Activated CD4-positive, alpha-beta T cell treated with anti-CD3 and anti-CD28 coated beads, Interleukin-2, amount 10 ng/mL, durations not matched to agents 24 days and 14 days (primary cell): ENCODE measurements around the gene TSPAN18. TPM values are rescaled to one million over a fixed set of nuclear protein-coding genes. Genes with fewer than 3 reads are reported as not detected.

Experiments
- DNase-seq: peaks from one replicate; pipeline ENCODE4 v3.0.0; 2022
- H3K27ac Mint-ChIP-seq: one replicate; pipeline ENCODE4 v1.8.0; 2022; ENCODE audit warnings: mild to moderate bottlenecking, mixed read lengths
- H3K27me3 Mint-ChIP-seq: one replicate; pipeline ENCODE4 v1.8.0; 2022; ENCODE audit warnings: mixed read lengths
- H3K36me3 Mint-ChIP-seq: one replicate; pipeline ENCODE4 v1.8.0; 2022; ENCODE audit warnings: low read depth, mild to moderate bottlenecking, mixed read lengths
- H3K4me1 Mint-ChIP-seq: one replicate; pipeline ENCODE4 v1.8.0; 2021; ENCODE audit warnings: mixed read lengths
- H3K4me3 Mint-ChIP-seq: one replicate; pipeline ENCODE4 v1.8.0; 2022; ENCODE audit warnings: mild to moderate bottlenecking, moderate library complexity, mixed read lengths
- H3K9me3 Mint-ChIP-seq: one replicate; pipeline ENCODE4 v1.8.0; 2021; ENCODE audit warnings: mixed read lengths
- intact Hi-C: fragments of 100-400 bp; cut with micrococcal nuclease; formaldehyde crosslinking; loops from one replicate; pipeline ENCODE4 v1.15.1; 2023
- total RNA-seq: library from RNA; stranded (reverse); gene quantifications from 2 replicates; pipeline ENCODE4 v1.2.3, GENCODE V29; 2022

The TSPAN18 gene
- total RNA-seq, 1 donor from 2014 or later: 1.4 TPM

DNA sequence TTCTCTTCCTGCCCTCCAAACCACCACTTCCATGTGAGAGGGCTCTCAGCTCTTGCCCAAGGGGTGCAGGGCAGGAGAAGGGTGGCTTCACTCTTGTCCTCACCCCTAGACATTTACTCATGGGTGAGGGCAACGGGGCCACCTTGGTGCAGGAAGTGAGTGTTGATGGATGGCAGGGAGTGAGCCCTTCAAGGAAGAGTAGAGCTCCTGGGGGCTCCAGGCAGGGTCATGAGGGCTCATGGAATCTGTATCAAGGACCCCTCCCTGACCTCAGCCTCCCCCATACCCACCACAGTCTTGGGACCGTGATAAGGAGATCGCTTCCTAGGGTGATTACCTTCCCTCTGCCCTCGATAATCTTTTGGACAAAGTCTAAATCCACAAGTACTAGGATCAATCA lies 37.8 kb downstream of the TSPAN18 start:
- H3K4me1 Mint-ChIP-seq: peaks cover 2% of the 10 kb centered on the region
- peaks cover 10% of the 10 kb centered on the region for H3K36me3 Mint-ChIP-seq
- no peaks in the 10 kb centered on the region for H3K27me3 Mint-ChIP-seq
- H3K27ac Mint-ChIP-seq: no peak overlapping the region
- H3K4me3 Mint-ChIP-seq: no peak overlapping the region
- no peak for DNase-seq
- no peaks in the 10 kb centered on the region for H3K9me3 Mint-ChIP-seq
- intact Hi-C loops: no loop called here

DNA sequence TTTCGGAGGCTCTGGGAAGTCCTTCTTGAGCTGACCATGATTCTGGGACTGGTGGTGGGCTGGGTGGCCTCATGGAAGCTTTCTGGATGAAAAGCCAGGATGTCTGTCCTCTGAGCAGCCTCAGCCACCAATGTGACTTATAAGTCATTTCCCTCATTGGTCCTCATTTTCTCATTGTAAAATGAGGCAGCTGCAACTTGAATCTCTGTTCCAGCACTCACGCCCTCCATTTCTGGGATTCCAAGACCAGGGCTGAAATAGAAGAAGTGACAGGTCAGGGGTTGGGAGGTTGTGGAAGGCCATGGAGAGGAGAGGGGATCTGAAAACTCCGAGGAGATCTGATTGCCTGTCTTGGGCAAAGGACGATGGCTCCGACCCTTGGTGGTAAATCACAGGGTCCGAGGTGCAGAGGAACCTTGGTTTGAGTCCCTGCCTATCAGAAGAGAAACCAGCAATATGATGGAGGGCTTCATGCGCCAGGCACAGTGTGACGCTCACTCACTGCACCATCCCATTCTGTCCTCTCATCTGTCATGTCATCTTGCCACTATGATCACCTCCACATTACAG lies 38.3 kb downstream of the TSPAN18 start:
- intact Hi-C loops: no loop called here
- H3K36me3 Mint-ChIP-seq: peaks cover 10% of the 10 kb centered on the region
- H3K27me3 Mint-ChIP-seq: no peaks in the 10 kb centered on the region
- no peak for DNase-seq
- H3K4me1 Mint-ChIP-seq: peaks cover 2% of the 10 kb centered on the region
- no peak overlapping the region for H3K4me3 Mint-ChIP-seq
- H3K9me3 Mint-ChIP-seq: no peaks in the 10 kb centered on the region
- no peak overlapping the region for H3K27ac Mint-ChIP-seq

DNA sequence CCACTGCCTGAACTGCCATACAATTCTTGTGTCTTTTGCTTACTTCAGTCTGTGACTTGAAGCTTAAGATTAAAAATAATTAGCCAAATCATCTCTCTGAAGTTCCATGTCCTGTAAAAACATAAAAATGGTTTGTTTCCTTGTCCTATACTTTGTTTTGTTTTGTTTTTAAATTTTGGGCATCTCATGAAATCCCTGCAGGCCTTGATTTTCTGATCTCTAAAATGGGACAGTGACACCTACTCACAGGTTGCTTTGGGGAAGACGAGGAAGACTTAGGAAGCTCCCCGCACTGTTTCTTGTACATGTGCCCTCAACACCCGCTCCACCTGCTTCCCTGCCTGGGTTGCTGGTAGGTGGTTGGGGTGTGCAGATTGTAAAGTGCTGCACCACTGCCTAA lies 38.9 kb downstream of the TSPAN18 start:
- Mint-ChIP-seq H3K4me1 (peaks cover 2% of the 10 kb centered on the region), H3K36me3 (peaks cover 10% of the 10 kb centered on the region), H3K4me3 (no peak overlapping the region), H3K27ac (no peak overlapping the region), H3K9me3 (no peaks in the 10 kb centered on the region), H3K27me3 (no peaks in the 10 kb centered on the region)
- intact Hi-C loops: no loop called here
- no peak for DNase-seq

DNA sequence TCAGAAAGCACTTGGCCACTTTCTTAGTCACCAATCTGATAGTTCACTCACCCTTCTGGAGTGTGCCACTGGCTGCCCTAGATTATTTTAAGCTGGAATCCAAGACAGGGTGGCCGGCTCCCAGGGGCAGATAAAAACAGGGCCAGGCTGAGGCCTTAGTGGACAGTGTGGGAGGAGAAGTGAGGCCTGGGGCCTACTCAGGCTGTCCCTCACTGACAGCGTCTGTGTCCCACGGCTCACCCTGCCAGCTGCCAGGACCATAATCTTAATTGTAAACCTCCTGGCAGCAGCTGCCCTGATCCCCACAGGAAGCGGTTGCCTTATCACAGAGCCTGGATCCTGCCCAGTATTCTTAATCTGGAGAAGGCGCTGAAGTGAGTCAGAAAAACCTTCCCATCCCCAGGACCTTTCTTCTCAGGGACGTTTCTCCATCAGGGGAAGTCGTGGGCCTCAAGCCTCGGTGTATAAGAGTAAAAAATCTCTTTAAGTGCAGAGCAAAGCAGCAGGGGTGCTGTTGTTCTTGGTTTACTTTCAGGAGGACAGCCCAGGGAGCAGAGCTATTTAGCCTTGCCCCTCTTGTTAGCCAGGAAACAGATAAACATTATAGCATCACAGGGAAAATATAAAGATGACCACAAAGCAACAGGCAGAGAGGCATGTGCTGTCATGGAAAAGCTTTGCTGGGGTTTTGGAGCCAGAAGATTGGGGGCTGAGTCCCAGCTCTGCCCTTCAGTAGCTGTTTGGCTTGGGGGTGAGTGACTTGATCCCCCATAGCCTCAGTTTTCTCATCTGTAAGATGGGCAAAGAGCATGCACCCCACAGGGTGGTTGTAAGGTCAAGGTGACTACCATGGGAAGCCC lies 39.6 kb downstream of the TSPAN18 start:
- Mint-ChIP-seq H3K27ac (no peak overlapping the region), H3K4me3 (no peak overlapping the region), H3K27me3 (no peaks in the 10 kb centered on the region), H3K9me3 (no peaks in the 10 kb centered on the region), H3K4me1 (peaks cover 2% of the 10 kb centered on the region), H3K36me3 (peaks cover 10% of the 10 kb centered on the region)
- intact Hi-C loops: no loop called here
- DNase-seq: no peak

DNA sequence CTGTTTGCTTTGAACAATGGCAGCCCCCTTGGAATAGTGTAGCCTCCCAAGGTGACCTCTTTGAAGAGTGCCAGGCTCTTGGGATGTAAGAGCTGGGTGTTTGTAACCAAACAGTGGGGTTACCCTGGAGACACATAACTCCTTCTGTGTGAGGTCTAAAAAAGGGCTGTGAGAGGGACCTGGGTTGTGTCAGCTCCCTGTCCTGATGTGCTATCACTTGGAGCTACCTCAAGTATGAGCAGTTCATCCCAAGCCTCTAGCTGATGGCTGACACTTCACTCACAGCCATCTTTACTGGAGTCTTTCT lies 40.2 kb downstream of the TSPAN18 start:
- H3K27ac Mint-ChIP-seq: no peak overlapping the region
- intact Hi-C loops: no loop called here
- DNase-seq: no peak
- no peaks in the 10 kb centered on the region for H3K27me3 Mint-ChIP-seq
- H3K4me1 Mint-ChIP-seq: peaks cover 2% of the 10 kb centered on the region
- peaks cover 10% of the 10 kb centered on the region for H3K36me3 Mint-ChIP-seq
- no peak overlapping the region for H3K4me3 Mint-ChIP-seq
- no peaks in the 10 kb centered on the region for H3K9me3 Mint-ChIP-seq

DNA sequence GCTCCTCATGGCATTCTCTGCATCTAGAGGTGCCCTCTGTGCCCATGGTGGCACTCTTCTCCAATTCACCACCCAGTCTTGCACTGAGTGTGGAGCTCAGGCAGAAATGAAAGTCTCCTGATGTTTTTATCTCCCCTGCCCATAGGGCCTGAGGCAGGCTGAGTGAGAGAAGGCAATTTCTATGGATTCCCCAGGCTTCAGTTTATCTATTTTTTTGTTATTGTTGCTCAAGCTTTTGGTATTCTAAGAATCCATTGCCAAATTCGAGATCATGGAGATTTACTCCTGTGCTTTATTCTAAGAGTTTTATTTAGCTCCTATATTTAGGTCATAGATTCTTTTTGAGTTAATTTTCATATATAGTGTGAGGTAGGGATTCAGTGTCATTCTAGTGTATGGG lies 40.7 kb downstream of the TSPAN18 start:
- no peak overlapping the region for H3K27ac Mint-ChIP-seq
- peaks cover 10% of the 10 kb centered on the region for H3K36me3 Mint-ChIP-seq
- peaks cover 2% of the 10 kb centered on the region for H3K4me1 Mint-ChIP-seq
- H3K27me3 Mint-ChIP-seq: no peaks in the 10 kb centered on the region
- no peak for DNase-seq
- H3K9me3 Mint-ChIP-seq: no peaks in the 10 kb centered on the region
- no peak overlapping the region for H3K4me3 Mint-ChIP-seq
- intact Hi-C loops: no loop called here

DNA sequence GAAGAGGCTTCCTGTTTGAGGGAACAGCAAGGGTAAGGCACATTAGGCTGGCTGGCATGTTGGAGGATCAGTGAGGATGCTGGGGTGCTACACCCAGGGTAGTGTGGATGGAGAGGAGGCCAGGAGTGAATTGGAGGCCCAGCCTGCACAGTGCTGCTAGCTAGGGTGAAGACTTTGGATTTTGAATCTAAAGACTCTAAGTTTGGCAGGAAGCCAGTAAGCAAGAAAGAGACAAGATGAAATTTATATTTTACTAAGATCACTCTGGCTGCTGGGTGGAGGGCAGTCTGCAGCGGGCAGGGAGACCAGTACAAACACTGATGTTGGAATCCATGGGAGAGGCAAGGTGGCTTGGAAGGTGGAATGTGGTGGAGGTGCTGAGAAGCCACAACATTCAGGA lies 43.6 kb downstream of the TSPAN18 start:
- H3K27ac Mint-ChIP-seq: no peak overlapping the region
- H3K4me1 Mint-ChIP-seq: no peaks in the 10 kb centered on the region
- peaks cover 7% of the 10 kb centered on the region for H3K36me3 Mint-ChIP-seq
- peaks cover 2% of the 10 kb centered on the region for H3K27me3 Mint-ChIP-seq
- DNase-seq: no peak
- intact Hi-C loops: no loop called here
- H3K4me3 Mint-ChIP-seq: no peak overlapping the region
- H3K9me3 Mint-ChIP-seq: no peaks in the 10 kb centered on the region

DNA sequence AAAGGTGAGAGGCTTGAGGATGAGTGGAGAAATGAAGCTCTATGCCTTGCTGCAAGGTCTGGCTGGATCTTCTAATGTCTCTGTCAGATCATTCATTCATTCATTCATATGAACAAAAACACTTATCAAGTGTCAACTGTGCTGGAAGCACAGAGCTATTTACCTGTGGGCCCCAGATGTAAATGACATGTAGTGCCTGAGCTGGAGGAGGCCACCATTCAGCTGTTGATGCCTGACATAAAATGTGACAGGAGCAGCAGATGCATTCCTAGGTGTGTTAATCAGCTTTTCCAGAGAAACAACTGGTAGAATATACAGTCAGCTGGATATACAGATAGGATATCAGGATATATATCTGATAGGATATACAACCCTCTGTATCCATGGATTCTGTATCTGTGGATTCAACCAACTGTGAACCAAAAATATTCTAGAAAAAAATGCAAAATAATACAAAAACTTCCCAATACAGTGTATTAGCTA lies 44.5 kb downstream of the TSPAN18 start:
- Mint-ChIP-seq H3K27ac (no peak overlapping the region), H3K4me1 (no peaks in the 10 kb centered on the region), H3K4me3 (no peak overlapping the region), H3K27me3 (peaks cover 2% of the 10 kb centered on the region), H3K9me3 (no peaks in the 10 kb centered on the region), H3K36me3 (peaks cover 5% of the 10 kb centered on the region)
- intact Hi-C loops: no loop called here
- DNase-seq: no peak

DNA sequence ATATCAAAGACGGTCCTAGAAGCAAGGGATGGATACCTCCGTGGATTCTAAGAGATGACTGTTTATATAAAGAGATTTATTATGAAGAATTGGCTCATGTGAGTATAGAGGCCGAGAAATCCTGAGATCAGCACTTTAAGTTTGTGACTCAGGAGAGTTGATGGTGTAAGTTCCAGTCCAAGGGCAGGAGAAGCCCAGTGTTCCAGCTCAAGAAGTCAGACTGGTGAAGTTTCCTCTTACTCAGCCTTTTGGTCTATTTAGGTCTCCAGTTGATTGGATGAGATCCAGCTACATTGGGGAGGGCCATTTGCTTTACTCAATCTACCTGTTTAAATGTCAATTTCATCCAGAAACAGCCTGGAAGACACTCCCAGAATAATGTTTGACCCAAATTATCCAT lies 45.1 kb downstream of the TSPAN18 start:
- Mint-ChIP-seq H3K36me3 (peaks cover 5% of the 10 kb centered on the region), H3K4me1 (no peaks in the 10 kb centered on the region), H3K9me3 (no peaks in the 10 kb centered on the region), H3K27ac (no peak overlapping the region), H3K27me3 (peaks cover 2% of the 10 kb centered on the region), H3K4me3 (no peak overlapping the region)
- intact Hi-C loops: no loop called here
- no peak for DNase-seq

DNA sequence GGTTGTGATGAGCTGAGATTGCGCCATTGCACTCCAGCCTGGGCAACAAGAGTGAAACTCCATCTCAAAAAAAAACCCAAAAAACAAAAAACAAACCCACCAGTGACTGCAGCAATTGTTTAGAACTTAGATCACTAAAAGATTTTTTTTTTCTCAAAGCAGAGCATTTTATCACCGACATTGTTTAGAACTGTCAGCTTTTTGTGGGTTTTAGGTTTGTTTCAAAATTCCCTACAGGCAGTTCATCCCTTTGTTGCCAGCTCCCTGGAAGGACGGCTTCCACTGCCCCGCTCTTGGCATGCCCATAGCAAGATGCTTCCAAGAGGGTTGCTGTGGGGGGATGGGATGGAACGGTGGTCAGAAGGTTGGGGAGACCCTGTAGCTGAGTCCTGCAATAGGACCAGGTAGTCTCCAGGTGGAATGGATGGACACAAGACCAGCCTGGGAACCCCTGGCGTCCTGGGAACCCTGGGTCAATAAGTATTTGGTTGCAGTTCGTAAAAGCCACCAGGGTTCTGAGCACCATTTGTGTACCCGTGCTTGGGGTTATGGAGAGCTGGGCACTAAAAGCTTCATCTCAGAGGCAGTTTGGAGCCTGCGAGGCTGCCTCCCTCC lies 46.7 kb downstream of the TSPAN18 start:
- H3K27ac Mint-ChIP-seq: no peak overlapping the region
- peaks cover 2% of the 10 kb centered on the region for H3K27me3 Mint-ChIP-seq
- intact Hi-C loops: no loop called here
- DNase-seq: no peak
- H3K9me3 Mint-ChIP-seq: no peaks in the 10 kb centered on the region
- H3K4me1 Mint-ChIP-seq: no peaks in the 10 kb centered on the region
- H3K4me3 Mint-ChIP-seq: no peak overlapping the region
- no peaks in the 10 kb centered on the region for H3K36me3 Mint-ChIP-seq

DNA sequence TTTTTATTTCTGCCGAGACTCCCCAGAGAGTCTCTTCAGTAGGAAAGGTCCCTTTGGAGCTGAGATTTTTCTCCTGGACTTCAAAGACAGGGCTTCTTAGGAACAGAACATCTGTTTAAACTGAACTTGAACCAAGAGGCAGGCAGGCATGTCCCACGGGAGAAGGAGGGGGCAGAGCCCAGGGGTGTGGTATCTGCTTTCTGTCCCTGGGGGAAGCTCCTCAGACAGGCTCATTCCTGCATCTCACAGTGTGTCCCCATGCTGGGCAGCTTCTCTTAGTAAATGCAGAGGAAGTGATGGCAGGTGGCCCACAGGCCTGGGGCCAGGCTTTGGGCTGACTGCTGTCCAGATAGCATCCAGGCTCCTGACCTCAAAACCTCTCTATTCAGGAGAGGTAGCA lies 47.3 kb downstream of the TSPAN18 start:
- H3K36me3 Mint-ChIP-seq: no peaks in the 10 kb centered on the region
- H3K27me3 Mint-ChIP-seq: peaks cover 2% of the 10 kb centered on the region
- DNase-seq: no peak
- no peak overlapping the region for H3K27ac Mint-ChIP-seq
- H3K9me3 Mint-ChIP-seq: no peaks in the 10 kb centered on the region
- no peaks in the 10 kb centered on the region for H3K4me1 Mint-ChIP-seq
- H3K4me3 Mint-ChIP-seq: no peak overlapping the region
- intact Hi-C loops: no loop called here

DNA sequence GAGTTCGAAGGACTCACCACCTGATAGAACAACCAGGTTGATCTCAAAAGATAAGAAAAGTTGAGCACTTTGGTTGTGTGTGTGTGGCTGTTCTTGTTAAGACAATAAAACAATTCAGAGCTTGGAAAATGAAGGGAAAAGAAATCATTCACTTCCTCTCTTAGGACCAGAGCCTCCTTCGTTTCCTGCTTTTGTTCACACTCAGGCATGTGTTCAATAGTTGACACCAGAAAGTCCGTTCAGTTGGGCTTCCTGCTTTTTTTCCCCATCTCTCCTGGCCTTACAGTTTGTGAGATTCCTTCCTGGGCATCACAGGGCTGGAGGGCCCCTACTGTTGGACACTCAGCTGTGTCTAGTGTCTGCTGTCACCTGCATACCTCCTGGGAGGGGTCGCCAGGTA lies 48.0 kb downstream of the TSPAN18 start:
- H3K27ac Mint-ChIP-seq: no peak overlapping the region
- H3K4me1 Mint-ChIP-seq: no peaks in the 10 kb centered on the region
- intact Hi-C loops: loop anchor here (5.0 kb wide), 2 partner anchors 47 to 217 kb away; partner anchors contain the start of gene TSPAN18

DNA sequence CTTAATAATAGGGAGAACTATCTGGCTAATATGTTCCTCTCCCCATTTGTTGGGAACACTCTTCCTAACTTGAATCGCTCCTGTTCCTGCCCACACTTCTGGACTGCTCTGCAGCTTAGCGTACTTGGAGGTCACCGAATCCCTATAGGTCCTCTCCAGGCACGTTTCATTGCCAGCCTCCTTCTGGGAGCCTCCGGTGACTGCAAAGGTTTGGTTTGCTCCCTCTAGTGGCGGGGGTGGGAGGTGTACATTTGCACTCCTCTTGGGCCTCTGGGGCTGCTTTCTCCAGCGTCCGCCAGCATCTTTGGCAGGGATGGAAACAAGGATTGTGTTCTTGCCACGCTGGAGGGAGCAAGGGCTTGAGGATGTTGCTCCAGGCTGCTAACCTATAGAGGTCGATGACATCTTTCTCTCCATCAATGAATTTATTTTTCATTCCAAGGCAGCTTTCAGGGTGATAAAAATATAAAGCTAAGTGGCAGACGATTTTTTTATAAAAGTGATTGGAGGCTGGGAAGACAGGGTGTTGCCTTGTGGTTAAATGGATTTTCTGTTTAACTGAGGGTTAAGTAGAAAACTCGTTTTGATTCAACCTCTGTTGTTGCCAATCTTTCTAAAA lies 48.7 kb downstream of the TSPAN18 start:
- peak; percentile 79 for DNase-seq
- no peak overlapping the region for H3K4me3 Mint-ChIP-seq
- H3K9me3 Mint-ChIP-seq: no peaks in the 10 kb centered on the region
- H3K4me1 Mint-ChIP-seq: no peaks in the 10 kb centered on the region
- H3K36me3 Mint-ChIP-seq: no peaks in the 10 kb centered on the region
- H3K27me3 Mint-ChIP-seq: peaks cover 2% of the 10 kb centered on the region
- intact Hi-C loops: loop anchor here (5.0 kb wide), 2 partner anchors 48 to 218 kb away; partner anchors contain the start of gene TSPAN18
- peak overlapping the region; percentile 30 for H3K27ac Mint-ChIP-seq

More for the DNA sequence above, 48.0 kb downstream of the TSPAN18 start:
- Mint-ChIP-seq H3K9me3 (no peaks in the 10 kb centered on the region), H3K36me3 (no peaks in the 10 kb centered on the region), H3K4me3 (no peak overlapping the region), H3K27me3 (peaks cover 2% of the 10 kb centered on the region)
- no peak for DNase-seq

DNA sequence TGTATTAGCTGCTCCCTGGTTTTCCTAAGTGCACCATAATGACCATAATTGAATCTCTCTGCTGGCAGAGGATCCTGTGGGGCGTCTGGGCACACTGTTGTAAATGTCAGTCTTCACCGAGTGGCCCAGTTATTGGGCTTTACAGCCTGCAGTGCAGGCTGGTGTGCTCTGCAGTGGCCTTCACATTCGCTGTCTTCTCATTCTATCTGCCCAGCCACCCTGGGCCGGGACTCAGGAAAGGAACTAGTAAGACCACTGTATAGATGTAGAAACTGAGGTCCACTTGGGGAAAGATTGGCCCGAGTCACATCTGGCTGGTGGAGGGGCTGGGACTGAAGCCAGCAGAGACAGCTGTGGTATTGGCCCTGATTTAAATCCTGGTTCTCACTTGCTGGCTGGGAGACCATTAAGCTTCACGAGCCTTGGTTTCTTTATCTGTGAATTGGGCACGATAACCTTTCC lies 49.3 kb downstream of the TSPAN18 start:
- no peak overlapping the region for H3K4me3 Mint-ChIP-seq
- DNase-seq: no peak
- H3K9me3 Mint-ChIP-seq: no peaks in the 10 kb centered on the region
- no peaks in the 10 kb centered on the region for H3K4me1 Mint-ChIP-seq
- intact Hi-C loops: loop anchor here (5.0 kb wide), 2 partner anchors 49 to 219 kb away; partner anchors contain the start of gene TSPAN18
- H3K27me3 Mint-ChIP-seq: peaks cover 2% of the 10 kb centered on the region
- no peaks in the 10 kb centered on the region for H3K36me3 Mint-ChIP-seq
- H3K27ac Mint-ChIP-seq: no peak overlapping the region
